GM19438 (cell line): ENCODE results near the gene SMKR1.
"Not testable (repeated sequence)": the region's sequence is repeated elsewhere in the genome, so short reads cannot be mapped to it uniquely, and the experiment has no call there.

Experiments
- ATAC-seq: cut with Tn5 transposase; IDR thresholded peaks from one replicate; pipeline ENCODE4 v1.9.1; 2021; ENCODE audit warnings: low read depth; ENCODE audit not compliant: unreplicated experiment

Gene SMKR1

GRCh38 chr7:129523924-129524323, 21.6 kb downstream of the SMKR1 start:
- ATAC-seq = no peak

DNA sequence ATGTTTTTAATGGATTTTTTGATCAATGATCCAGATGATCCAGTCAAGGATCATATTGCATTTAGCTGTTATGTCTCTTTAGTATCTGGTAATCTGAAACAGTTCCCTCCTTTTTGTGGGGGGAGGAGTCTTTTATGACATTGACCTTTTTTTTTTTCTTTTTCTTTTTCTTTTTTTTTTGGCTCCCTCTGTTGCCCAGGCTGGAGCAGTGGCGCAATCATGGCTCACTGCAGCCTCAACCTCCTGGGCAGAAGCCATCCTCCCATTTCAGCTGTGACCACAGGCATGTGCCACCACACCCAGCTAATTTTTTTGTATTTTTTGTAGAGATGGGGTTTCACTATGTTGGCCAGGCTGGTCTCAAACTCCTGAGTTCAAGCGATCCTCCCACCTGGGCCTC, 22.1 kb downstream of the SMKR1 start:
- not testable (repeated sequence) for ATAC-seq

DNA sequence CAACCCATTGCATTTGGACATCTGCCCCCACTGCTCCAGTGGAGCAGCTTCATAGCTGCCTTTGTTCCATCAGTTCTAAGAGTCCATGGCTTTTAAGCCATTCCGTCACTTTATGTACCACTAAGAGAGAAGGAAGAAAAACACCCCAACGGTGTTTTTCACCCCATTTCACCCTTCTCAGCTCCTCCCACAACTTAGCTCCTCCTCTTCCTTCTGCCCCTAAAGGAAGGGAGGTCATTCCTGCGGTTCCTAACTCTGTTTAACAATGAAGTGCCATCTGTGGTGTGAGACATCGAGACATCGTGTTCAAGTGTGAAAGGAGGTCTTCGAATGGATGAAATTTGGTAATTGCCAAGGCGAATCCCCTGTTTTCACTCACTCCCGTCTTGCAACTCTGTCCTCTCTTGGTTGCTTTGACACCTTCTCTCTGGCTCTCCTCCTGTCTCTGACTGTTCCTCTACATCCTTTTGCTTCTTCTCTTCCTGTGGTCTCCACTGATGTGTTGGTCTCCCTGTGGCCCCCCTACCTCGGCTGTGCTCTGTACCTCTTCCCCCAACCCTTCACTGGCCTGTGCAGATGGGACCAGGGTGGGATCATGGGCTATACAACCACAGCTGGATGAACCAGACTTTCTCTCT, 23.0 kb downstream of the SMKR1 start:
- ATAC-seq = no peak

- no peak for ATAC-seq
Observed at GRCh38 chr7:129529643-129530042, 27.3 kb downstream of the SMKR1 start.

GRCh38 chr7:129530795-129531391, 28.6 kb downstream of the SMKR1 start:
- no peak for ATAC-seq

DNA sequence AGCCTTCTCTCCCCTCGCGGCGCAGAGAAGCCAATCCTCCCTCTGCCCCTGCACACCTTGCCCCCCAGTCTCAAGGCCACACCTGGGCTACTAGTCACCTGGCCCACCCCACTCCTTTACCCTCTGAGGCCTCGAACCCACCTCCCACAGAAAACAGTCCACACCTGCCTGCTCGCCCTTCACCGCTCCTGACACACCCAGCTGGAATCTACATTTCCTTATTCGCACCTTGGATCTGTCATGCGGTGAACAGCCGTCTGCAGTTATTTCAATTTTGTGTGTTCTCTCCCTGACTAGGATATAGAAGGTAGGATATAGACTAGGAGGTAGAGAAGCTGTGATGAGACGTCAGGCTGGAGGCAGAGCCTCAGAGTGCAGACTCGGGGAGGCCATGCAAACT, 29.4 kb downstream of the SMKR1 start:
- ATAC-seq = no peak

DNA sequence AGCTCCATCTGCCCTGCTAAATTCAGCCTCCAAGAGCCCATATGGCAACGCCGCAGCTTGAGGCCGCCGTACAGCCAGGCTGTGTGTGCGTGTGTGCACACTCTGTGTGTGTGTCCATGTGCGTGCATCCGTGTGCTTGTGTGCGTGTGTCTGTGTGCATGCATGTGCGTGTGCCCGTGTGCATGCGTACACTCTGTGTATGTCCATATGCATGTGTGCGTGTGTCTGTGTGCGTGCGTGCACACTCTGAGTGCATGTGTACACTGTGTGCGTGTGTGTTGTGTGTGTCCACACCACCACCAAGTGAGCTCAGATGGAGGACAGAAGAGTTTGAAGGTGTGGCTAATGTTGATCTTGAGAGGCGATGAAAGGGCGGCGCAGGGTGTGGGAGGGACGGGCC, 30.0 kb downstream of the SMKR1 start:
- ATAC-seq = no peak

GRCh38 chr7:129534558-129535274, 32.4 kb downstream of the SMKR1 start:
- ATAC-seq = not testable (repeated sequence)

GRCh38 chr7:129535896-129536295, 33.6 kb downstream of the SMKR1 start:
- no peak for ATAC-seq

DNA sequence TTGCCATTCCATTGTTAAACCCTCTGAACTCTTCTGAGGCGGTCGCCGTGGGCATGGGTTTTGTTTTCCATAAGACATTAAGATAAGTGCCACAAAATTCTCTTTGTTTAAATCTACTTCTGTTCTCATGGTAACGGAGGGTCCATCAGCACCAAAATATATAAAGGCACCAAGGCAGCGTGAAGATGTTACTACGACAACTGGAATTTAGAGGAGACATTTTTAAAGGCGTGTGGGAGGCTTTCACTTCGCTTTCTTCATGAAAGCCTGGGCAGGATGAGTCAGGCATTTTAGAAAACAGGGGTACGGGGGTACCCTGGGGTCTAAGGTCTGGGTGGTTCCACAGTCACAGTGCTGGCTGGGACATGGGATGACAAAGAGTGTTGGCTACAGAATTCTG, 34.0 kb downstream of the SMKR1 start:
- ATAC-seq = no peak

DNA sequence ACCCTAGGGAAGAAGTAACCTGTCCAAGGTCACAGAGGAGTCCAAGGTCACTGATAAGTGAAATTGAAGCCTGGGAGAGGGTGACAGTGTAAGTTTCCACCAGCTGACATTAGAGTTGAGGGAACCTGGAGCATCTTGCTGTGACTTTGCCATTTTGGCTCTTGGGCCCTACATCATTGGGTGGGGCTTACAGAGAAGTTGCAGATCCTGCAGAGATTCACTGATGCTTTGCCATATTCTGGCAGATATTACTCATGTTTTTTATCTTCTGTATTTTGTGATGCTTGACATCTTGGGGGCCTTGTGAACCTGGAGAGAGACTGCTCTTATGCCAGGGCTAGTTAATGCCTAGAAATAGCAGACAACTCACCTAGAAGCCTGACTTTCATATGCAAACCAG, 36.5 kb downstream of the SMKR1 start:
- no peak for ATAC-seq

DNA sequence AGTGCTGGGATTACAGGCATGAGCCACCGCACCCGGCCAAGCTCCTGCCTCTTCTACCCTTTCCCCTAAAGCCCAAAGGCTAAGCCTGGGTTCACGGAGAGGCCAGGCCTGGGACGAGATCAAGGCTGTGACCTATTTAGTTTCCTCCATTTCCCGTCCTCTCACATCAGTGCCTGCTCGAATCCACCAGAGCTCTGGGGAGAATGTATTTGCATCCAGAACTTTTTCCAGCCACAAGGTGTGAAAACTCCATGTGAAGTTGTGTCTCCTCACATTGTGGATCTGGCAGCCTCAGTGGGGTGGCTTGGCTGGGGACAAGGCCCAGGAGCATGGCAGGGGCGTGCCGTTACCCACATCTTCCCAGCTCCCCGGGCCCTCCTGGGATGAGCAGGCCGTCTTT, 38.0 kb downstream of the SMKR1 start:
- ATAC-seq = no peak

GRCh38 chr7:129544700-129545099, 42.4 kb downstream of the SMKR1 start:
- no peak for ATAC-seq

- no peak for ATAC-seq
Observed at GRCh38 chr7:129550693-129551360, 48.5 kb downstream of the SMKR1 start.

GRCh38 chr7:129553899-129554461, 51.6 kb downstream of the SMKR1 start:
- ATAC-seq = no peak

DNA sequence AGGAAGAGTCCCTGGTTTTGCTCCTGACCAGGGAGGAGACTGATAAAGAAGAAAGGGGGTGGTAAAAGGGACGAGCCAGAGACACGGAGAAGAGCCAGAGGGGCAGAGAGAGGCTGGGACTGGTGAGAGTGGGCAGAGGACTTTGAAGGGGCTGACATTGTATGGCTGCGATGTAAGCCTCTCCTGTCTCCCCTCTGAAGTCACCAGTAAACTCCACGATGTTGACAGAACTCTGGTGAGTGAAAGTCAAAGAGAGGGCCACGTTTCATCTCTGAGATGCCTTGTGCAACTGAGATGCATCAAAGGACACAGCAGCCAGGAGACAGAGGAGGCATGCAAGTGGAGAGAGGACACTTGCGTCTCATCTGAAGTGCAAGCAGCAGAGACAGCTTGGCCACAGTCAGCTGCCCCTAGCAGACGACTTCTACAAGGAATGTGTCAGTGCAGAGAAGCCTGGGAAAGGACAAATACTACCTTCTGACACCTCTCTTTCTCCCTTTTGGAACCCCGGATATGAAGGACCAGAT, 54.3 kb downstream of the SMKR1 start:
- ATAC-seq = no peak

- no peak for ATAC-seq
Observed at GRCh38 chr7:129557686-129558481, 55.6 kb downstream of the SMKR1 start.

DNA sequence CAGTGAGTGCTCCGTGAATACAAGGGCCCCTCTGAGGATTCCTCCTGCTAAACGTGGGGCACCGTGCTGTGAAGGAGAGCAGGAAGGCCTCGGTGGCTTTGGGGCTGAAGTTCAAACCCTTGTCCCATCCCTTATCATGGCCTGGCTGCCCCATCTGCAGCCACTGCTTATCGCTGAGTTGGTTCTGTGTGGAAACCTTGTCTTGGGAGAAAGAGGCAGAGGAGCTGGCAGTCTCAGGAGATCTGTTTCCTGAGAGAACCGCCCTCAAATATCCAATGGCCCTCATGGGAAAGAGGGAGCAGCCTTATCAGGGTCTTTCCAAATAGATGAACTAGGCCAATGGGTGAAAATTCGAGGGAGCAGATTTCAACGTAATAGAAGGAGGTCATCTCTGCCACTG, 57.2 kb downstream of the SMKR1 start:
- no peak for ATAC-seq

DNA sequence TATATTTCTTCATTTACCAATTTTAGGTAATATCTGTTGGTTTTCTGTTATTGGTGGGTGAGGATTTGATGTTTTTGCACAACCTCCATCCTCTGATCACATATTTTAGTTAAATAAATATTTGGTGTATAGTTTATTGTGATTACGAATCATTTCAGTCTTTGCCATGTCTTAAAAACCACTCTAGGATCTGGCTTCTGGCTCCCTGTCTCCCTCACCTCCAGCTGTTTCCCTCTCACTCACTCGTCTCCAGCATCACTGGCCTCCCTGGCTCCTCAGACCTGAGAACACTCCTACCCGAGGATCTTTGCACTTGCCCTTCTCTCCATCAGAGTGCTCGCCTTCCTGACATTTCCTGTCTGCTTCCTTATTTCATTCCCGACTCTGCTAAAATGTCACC, 58.5 kb downstream of the SMKR1 start:
- no peak for ATAC-seq

DNA sequence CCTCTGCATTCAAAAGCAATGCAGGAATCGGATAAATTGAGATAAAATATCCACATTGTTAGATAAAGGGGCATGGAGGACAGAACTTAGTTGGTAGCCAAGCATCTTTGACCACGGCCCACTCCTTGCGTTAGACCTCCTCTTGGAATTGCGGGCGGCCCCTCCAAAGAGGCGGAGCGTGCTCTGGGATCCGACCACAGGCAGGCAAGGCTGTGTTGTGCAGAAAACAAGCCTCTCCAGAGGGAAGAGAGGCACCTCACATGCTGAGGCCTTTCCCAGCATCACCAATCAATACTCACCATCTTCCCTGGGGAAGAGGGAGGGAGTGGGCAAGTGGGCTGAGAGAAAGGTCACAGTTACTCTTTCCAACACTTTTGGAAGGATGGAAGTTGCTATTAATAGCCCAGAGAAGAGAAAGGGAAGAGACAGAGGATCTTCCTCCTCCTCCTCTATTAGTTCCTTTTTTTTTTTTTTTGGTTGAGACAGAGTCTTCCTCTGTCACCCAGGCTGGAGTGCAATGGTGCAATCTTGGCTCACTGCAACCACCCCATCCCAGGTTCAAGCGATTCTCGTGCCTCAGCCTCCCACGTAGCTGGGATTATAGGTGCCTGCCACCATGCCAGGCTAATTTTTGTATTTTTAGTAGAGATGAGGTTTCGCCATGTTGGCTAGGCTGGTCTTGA, 59.5 kb downstream of the SMKR1 start:
- no peak for ATAC-seq
